ENCODE results near the gene OXCT2. TPM values are rescaled to one million over a fixed set of nuclear protein-coding genes. Genes with fewer than 3 reads are reported as not detected.

Gene OXCT2
- total RNA-seq, 2 experiments from 2014 or later = not detected

GRCh38 chr1:39757501-39757900 lies 13.6 kb downstream of the OXCT2 start:
- Mint-ChIP-seq H3K27me3 (no peaks in the 10 kb centered on the region), H3K36me3 (ENCODE audit: low read depth) (peaks cover 82% of the 10 kb centered on the region), H3K4me3 (no peak overlapping the region), H3K4me1 (ENCODE audit: low read depth) (no peaks in the 10 kb centered on the region), H3K27ac (no peak overlapping the region), H3K9me3 (no peaks in the 10 kb centered on the region)
- Histone ChIP-seq H3K27ac (ENCODE audit: low read depth in 1 of 2, low read length in 2 of 2) (no peak overlapping the region), H3K27me3 (ENCODE audit: control insufficient read depth in 1 of 2, insufficient read depth in 2 of 2, low read length in 2 of 2) (no peaks in the 10 kb centered on the region), H3K4me3 (ENCODE audit: low read length) (no peak overlapping the region), H3K4me1 (ENCODE audit: insufficient read depth, low read length) (no peaks in the 10 kb centered on the region), H3K36me3 (ENCODE audit: insufficient read depth, low read length) (peaks cover 65% of the 10 kb centered on the region), H3K9me3 (ENCODE audit: control insufficient read depth in 1 of 2, insufficient read depth in 1 of 2, low read length in 2 of 2) (no peaks in the 10 kb centered on the region)
- ChIA-PET CTCF (no interaction called here), POLR2A (interaction anchor here (0.5 kb wide), 1 partner anchor 171 kb away, joined by 3 read pairs; no protein-coding TSS in a partner anchor)
- no peak for TF ChIP-seq CTCF (IDR thresholded peaks at IDR 0.05)
- DNase-seq (no peak), ATAC-seq (ENCODE audit: poor library complexity) (no peak)
- intact Hi-C loops (cut with DNase I, micrococcal nuclease) = no loop called here

GRCh38 chr1:39755965-39756659 lies 15.0 kb downstream of the OXCT2 start:
- Mint-ChIP-seq H3K36me3 (ENCODE audit: low read depth) (peaks cover 91% of the 10 kb centered on the region), H3K4me1 (ENCODE audit: low read depth) (no peaks in the 10 kb centered on the region), H3K27me3 (no peaks in the 10 kb centered on the region), H3K9me3 (no peaks in the 10 kb centered on the region), H3K27ac (no peak overlapping the region), H3K4me3 (no peak overlapping the region)
- ATAC-seq (ENCODE audit: poor library complexity) (no peak), DNase-seq (no peak)
- POLR2A ChIA-PET = interaction anchor here (1.5 kb wide), 1 partner anchor 17 kb away, joined by 4 read pairs; the partner anchor contains the start of gene PPIE
- CTCF ChIA-PET = no interaction called here
- Histone ChIP-seq H3K27ac (ENCODE audit: low read depth in 1 of 2, low read length in 2 of 2) (no peak overlapping the region), H3K36me3 (ENCODE audit: insufficient read depth, low read length) (peaks cover 77% of the 10 kb centered on the region), H3K4me3 (ENCODE audit: low read length) (no peak overlapping the region), H3K4me1 (ENCODE audit: insufficient read depth, low read length) (no peaks in the 10 kb centered on the region), H3K27me3 (ENCODE audit: control insufficient read depth in 1 of 2, insufficient read depth in 2 of 2, low read length in 2 of 2) (no peaks in the 10 kb centered on the region), H3K9me3 (ENCODE audit: control insufficient read depth in 1 of 2, insufficient read depth in 1 of 2, low read length in 2 of 2) (no peaks in the 10 kb centered on the region)
- no peak for TF ChIP-seq CTCF (IDR thresholded peaks at IDR 0.05)
- intact Hi-C loops (cut with DNase I, micrococcal nuclease) = no loop called here

GRCh38 chr1:39754906-39755504 lies 16.1 kb downstream of the OXCT2 start:
- H3K4me3 Mint-ChIP-seq = no peak overlapping the region
- no peak for TF ChIP-seq CTCF (IDR thresholded peaks at IDR 0.05)
- ChIA-PET CTCF (interaction anchor here (0.6 kb wide), 1 partner anchor 127 kb away, joined by 3 read pairs; no protein-coding TSS in a partner anchor), POLR2A (interaction anchor here (1.5 kb wide), 1 partner anchor 16 kb away, joined by 4 read pairs; the partner anchor contains the start of gene PPIE)
- Histone ChIP-seq H3K4me3 (ENCODE audit: low read length) (no peak overlapping the region), H3K27ac (ENCODE audit: low read depth in 1 of 2, low read length in 2 of 2) (no peak overlapping the region), H3K36me3 (ENCODE audit: insufficient read depth, low read length) (peaks cover 88% of the 10 kb centered on the region), H3K27me3 (ENCODE audit: control insufficient read depth in 1 of 2, insufficient read depth in 2 of 2, low read length in 2 of 2) (no peaks in the 10 kb centered on the region), H3K4me1 (ENCODE audit: insufficient read depth, low read length) (no peaks in the 10 kb centered on the region), H3K9me3 (ENCODE audit: control insufficient read depth in 1 of 2, insufficient read depth in 1 of 2, low read length in 2 of 2) (no peaks in the 10 kb centered on the region)
- H3K27ac Mint-ChIP-seq = no peak overlapping the region
- H3K36me3 Mint-ChIP-seq (ENCODE audit: low read depth) = peaks cover 99% of the 10 kb centered on the region
- no peaks in the 10 kb centered on the region for H3K9me3 Mint-ChIP-seq
- intact Hi-C loops (cut with DNase I, micrococcal nuclease) = no loop called here
- H3K27me3 Mint-ChIP-seq = no peaks in the 10 kb centered on the region
- no peak for DNase-seq
- no peak for ATAC-seq (ENCODE audit: poor library complexity)
- no peaks in the 10 kb centered on the region for H3K4me1 Mint-ChIP-seq (ENCODE audit: low read depth)

All from CD4-positive, alpha-beta T cell (primary cell).